ENCODE measurements around the gene AEBP2. TPM values are rescaled to one million over a fixed set of nuclear protein-coding genes. Genes with fewer than 3 reads are reported as not detected.
"Not testable (repeated sequence)": the region's sequence is repeated elsewhere in the genome, so short reads cannot be mapped to it uniquely, and the experiment has no call there.

Gene AEBP2
- total RNA-seq, 1 donor from 2014 or later = 57.7 TPM

- intact Hi-C loops (cut with DNase I); ATAC-seq: not testable (repeated sequence)
- peak; percentile 10 for DNase-seq (ENCODE audit: low spot score)
These were observed 25.7 kb upstream of the AEBP2 start for GRCh38 chr12:19413582-19413981.

DNA sequence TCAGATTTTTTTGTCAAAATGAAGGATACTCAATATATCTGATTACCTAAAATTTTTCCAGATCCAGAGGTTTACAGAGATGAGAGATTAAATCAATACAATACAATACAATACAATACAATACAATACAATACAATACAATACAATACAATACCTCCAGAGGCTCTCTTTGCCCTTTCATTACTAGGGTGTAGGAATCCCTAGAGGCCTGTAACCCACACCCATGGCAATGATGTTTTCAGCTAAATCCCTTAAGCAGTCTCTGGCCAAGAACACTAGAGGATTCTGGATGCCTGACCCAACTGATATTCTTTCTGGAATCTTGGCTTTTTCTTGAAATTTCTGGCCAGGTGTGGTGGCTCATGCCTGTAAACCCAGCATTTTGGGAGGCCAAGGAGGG, 23.7 kb upstream of the AEBP2 start:
- intact Hi-C loops (cut with DNase I) = no loop called here
- ATAC-seq (no peak), DNase-seq (ENCODE audit: low spot score) (no peak)

DNA sequence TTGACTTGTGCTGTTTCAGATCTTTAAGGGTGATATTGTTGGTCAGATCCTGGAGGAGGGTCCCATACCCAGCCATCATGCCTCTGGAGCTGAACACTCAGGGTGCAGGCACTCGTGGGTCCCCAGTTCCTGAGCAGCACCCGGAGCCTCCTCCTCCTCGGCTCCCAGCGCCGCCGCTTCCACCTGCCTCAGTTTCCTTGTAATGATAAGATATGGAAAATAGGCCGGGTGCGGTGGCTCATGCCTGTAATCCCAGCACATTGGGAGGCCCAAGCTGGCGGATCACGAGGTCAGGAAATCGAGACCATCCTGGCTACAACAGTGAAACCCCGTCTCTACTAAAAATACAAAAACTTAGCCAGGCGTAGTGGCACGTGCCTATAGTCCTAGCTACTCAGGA, 20.2 kb upstream of the AEBP2 start:
- no peak for ATAC-seq
- intact Hi-C loops (cut with DNase I) = no loop called here
- peak; percentile 25 for DNase-seq (ENCODE audit: low spot score)

- intact Hi-C loops (cut with DNase I) = no loop called here
- ATAC-seq (no peak), DNase-seq (ENCODE audit: low spot score) (no peak)
These were observed 17.6 kb upstream of the AEBP2 start for GRCh38 chr12:19421503-19422282.

GRCh38 chr12:19423166-19423930, 15.9 kb upstream of the AEBP2 start:
- ATAC-seq (no peak), DNase-seq (ENCODE audit: low spot score) (no peak)
- intact Hi-C loops (cut with DNase I) = no loop called here

DNA sequence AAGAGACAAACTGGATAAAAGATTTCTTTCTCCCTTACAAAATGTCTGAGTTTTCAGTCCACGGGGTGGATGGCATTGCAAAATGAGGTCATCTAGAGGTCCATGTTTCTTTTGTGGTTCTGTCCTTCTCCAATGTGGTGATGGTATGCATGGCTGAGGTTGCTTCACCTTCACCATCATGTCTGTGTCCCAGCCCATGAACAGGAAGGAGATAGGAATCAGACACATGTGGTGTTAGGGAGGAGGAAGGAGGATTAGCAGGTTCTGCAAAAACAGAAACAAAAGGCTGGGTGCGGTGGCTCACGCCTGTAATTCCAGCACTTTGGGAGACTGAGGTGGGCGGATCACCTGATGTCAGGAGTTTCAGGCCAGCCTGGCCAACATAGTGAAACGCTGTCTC, 11.0 kb upstream of the AEBP2 start:
- no peak for DNase-seq (ENCODE audit: low spot score)
- no peak for ATAC-seq
- intact Hi-C loops (cut with DNase I) = no loop called here

GRCh38 chr12:19429491-19429890, 9.8 kb upstream of the AEBP2 start:
- ATAC-seq; intact Hi-C loops (cut with DNase I): not testable (repeated sequence)

GRCh38 chr12:19430988-19431387, 8.3 kb upstream of the AEBP2 start:
- DNase-seq (ENCODE audit: low spot score) (no peak), ATAC-seq (no peak)
- intact Hi-C loops (cut with DNase I) = no loop called here

More at GRCh38 chr12:19429491-19429890, 9.8 kb upstream of the AEBP2 start:
- not testable (repeated sequence) for DNase-seq (ENCODE audit: low spot score)

GRCh38 chr12:19431407-19432308, 7.6 kb upstream of the AEBP2 start:
- intact Hi-C loops (cut with DNase I) = no loop called here
- ATAC-seq = no peak
- no peak for DNase-seq (ENCODE audit: low spot score)

DNA sequence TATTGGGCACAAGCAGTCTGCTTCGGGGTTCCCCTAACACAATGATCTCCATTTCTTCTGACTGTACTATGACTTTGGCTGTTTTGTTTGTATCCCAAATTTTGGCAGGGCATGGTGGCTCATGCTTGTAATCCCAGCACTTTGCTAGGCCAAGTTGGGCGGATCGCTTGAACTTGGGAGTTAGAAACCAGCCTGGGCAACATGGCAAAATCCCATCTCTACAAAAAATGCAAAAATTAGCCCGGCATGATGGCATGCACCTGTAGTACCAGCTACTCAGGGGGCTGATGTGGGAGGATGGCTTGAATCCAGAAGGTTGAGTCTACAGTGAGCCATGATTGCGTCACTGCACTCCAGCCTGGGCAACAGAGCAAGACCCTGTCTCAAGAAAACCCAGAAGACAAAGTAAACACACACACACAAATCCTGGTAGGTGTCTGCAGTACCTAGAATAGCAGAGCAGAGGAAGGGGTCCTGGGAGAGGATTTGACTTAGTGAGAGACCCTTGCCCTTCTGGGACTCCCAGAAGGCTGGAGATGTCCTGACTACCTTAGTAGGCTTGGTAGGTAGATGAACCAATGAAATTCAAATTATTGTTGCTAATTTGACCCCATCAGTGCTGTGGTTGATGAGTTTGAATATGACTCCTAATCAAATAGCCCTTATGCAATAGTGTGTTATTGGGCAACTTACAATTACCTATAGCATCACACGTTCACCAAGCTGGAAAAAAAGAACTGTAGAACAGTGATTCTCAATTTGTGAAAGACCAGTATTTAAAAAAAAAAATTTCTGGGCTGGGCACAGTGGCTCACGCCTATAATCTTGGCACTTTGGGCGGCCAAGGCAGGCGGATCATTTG, 6.8 kb upstream of the AEBP2 start:
- ATAC-seq = no peak
- no peak for DNase-seq (ENCODE audit: low spot score)
- intact Hi-C loops (cut with DNase I) = no loop called here

DNA sequence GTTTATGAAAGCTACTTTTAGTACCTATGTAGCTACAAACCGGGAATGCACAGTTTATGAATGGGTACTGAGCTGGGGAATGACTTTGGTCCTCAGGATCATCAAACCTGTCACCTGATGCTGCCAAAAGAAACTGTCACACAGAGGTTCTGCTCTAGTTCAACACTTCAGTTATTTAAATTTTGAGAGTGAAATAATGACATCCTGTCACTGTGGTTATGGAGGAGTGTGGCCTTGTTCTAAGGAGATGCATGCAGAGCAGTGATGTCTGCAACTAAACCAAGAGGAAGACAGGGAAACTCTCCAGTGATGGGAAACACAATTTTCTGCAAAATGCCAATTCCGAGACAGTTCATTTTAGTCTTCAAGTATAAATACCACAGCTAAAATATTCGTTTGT, 4.8 kb upstream of the AEBP2 start:
- ATAC-seq (no peak), DNase-seq (ENCODE audit: low spot score) (no peak)
- intact Hi-C loops (cut with DNase I) = no loop called here

DNA sequence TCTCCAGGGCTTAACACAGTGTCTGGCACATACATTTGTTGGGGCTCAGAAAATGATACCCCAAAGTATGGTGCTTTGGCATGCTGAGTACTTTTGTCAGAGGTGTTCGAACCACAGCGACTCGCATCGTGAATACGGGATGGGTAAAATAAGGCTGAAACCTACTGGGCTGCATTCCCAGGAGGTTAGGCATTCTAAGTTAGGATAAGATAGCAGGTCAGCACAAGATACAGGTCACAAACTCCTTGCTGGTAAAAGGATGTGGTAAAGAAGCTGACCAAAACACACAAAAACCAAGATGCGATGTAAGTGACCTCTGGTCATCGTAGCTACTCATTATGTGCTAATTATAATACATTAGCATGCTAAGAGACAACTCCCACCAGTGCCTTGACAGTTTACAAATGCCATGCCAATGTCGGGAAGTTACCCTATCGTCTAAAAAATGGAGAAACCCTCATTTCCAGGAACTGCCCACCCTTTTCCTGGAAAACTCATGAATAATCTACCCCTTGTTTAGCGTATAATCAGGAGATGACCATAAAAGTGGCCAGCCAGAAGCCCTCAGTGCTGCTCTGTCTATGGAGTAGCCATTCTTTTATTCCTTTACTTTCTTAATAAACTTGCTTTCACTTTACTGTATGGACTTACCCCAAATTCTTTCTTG, 3.3 kb upstream of the AEBP2 start:
- intact Hi-C loops (cut with DNase I) = no loop called here
- no peak for DNase-seq (ENCODE audit: low spot score)
- no peak for ATAC-seq

- ATAC-seq (no peak), DNase-seq (ENCODE audit: low spot score) (no peak)
- intact Hi-C loops (cut with DNase I) = no loop called here
These were observed 2.4 kb upstream of the AEBP2 start for GRCh38 chr12:19436931-19437330.

GRCh38 chr12:19437996-19438395, 1.3 kb upstream of the AEBP2 start:
- ATAC-seq (no peak), DNase-seq (ENCODE audit: low spot score) (no peak)
- intact Hi-C loops (cut with DNase I) = no loop called here

- DNase-seq (ENCODE audit: low spot score) = peak; percentile 77
- ATAC-seq = peak; percentile 56
- intact Hi-C loops (cut with DNase I) = no loop called here
These were observed 947 bp downstream of the AEBP2 start for GRCh38 chr12:19440019-19440858.

- ATAC-seq (no peak), DNase-seq (ENCODE audit: low spot score) (no peak)
- intact Hi-C loops (cut with DNase I) = no loop called here
These were observed 1.6 kb downstream of the AEBP2 start for GRCh38 chr12:19440916-19441315.

GRCh38 chr12:19443585-19443984, 4.3 kb downstream of the AEBP2 start:
- ATAC-seq = no peak
- intact Hi-C loops (cut with DNase I) = no loop called here
- DNase-seq (ENCODE audit: low spot score) = no peak
